ENCODE results near the gene MYRIP.

- TF ChIP-seq CTCF (IDR thresholded peaks at IDR 0.05) (no peak), POLR2A (IDR thresholded peaks at IDR 0.05) (no peak)
These were observed 162.2 kb downstream of the MYRIP start for GRCh38 chr3:39971559-39972031.

All from uterus (tissue), 2 donors.